Kidney capillary endothelial cell (primary cell): ENCODE results near the gene LINGO4.

Experiments
- DNase-seq: peaks from one replicate; pipeline ENCODE4 v3.0.0-alpha.2; 2018; ENCODE audit warnings: low spot score

LINGO4 gene

DNA sequence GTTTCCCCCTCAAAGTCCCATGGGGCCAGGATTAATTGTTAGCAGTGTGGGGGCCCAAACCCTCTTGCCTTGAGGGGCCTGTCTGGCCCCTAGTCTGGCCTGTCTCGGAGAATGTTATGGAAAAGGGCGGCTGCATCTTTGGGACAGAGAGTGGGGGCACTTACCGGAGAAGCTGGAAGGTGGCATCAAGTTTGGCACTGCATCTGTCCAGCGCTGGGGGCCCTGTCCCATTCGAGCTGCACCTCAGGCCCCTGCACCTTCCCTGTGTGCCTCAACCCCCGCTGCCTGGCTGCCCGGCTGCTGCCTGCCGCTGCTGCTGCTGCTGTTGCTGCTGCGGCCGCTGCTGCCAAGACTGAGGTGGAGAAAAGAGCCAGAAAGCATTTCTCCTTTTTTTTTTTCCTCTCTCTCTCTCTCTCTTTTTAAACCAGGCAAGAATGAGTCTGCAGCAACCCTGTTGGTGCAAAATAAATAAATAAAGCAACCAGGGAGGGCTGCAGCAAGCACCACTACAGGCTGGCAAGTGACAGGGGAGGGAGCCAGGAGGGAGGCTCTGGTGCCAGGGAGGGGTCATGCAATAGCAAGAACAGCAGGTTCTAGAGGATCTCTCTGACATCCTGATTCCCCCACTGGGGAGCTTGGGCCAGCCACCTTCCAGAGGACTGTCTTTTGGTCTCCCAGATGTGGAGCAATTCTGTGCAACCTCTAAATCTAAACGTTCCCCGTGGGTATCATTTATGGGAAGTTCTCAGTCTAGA, at the start of gene LINGO4:
TSS of gene LINGO4 (minus strand) at position 354 of the 755 bp plus-strand sequence. CDS start 2,715 bp downstream, outside the sequence.
- DNase-seq = no peak

GRCh38 chr1:151854658-151855057, 49.4 kb upstream of the LINGO4 start:
- DNase-seq = no peak

DNA sequence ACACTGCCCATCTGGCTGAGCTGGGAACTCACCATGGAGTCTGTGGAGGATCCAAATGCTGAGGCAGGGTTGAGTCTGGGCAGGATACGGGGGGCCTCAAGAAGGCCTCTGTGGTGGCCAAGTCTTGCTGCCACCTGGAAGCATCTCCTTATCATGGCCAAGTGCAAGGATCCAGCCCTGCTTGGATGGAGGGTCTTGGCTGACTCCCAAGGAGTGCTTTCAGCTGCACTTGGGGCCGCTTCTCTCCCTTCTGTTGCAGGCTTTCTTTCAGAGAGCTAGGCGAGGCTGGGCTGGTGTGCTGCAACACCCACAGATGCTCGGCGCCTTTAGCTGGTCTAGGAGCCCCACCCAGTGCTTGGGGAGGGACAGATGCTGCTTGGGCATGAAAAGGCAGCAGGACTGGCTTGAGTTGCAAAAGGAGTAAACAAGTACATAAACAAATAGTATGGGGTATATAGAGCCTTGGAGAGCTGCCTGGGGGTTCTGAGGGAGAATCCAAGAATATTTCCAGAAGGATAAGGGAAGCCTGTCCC, 48.3 kb upstream of the LINGO4 start, which contains the start of gene THEM5:
TSS of gene THEM5 (minus strand) at position 302 of the 533 bp plus-strand sequence. CDS start at position 155, 147 bp downstream.
- DNase-seq = no peak

DNA sequence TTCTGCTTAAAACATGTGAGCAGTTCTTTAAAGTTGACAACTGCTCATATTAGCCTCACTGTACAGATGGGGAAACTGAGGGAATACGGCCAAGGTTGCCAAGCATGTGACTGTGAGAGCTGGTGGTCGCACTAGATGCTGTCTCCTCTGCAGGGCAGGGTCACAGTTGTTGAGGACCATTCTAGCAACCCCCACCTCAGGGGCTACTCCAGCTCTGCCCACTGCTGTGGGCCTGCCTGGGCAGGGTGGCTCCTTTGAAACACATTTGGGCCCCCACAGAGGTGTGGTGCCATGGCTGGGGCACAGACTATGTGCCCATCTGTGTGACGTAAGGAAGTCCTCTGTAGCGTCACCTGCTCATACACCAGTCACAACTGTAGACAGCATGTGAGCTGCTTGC, 47.5 kb upstream of the LINGO4 start:
- no peak for DNase-seq

- DNase-seq = no peak
Observed at GRCh38 chr1:151851886-151852285, 46.7 kb upstream of the LINGO4 start.

DNA sequence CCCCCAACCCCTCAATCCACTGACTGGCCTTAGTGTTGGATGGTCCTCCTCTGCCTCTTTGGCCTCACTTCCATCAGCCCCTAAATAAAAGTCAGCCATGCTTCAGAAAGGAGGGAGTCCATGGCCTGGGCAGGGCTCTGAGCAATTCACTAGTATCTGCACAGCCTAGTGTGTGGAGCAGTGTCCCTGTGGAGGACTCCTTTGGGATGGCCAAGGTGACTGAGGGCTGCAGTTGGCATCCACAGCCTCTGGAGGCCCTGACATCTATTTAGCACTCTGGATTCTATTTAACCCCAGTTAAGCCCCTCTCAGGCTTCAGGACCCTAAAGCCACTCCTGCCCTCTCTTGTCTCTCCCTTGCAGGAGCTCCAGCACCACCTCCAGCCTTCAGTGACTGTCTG, 44.7 kb upstream of the LINGO4 start:
- DNase-seq = no peak

- DNase-seq = no peak
Observed at GRCh38 chr1:151849126-151849525, 43.9 kb upstream of the LINGO4 start.

- no peak for DNase-seq
Observed at GRCh38 chr1:151847867-151848596, 42.8 kb upstream of the LINGO4 start.

- DNase-seq = no peak
Observed at GRCh38 chr1:151846686-151847237, 41.5 kb upstream of the LINGO4 start.

GRCh38 chr1:151846062-151846568, 40.9 kb upstream of the LINGO4 start:
- peak; percentile 48 for DNase-seq

- DNase-seq = no peak
Observed at GRCh38 chr1:151843398-151843797, 38.2 kb upstream of the LINGO4 start.

DNA sequence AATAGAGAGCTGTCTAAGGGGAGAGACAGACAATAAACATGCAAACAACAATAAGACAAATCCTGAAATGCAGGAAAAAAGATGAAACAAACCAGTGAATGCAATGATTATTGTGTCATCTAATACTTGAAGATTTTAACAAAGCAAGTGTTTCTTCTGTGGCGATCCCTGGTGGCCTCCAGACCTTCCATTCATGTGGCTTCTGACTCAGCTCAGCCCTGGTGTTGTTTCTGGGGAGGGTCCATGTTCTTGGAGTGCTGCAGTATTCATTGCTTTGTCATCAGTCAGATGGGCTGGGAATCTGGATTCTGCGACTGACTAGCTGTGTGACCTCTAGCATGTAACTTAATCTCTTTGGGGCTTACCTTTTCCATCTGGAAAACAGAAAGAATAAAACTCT, 35.9 kb upstream of the LINGO4 start:
- peak; percentile 35 for DNase-seq

GRCh38 chr1:151840421-151840820, 35.2 kb upstream of the LINGO4 start:
- DNase-seq = no peak

DNA sequence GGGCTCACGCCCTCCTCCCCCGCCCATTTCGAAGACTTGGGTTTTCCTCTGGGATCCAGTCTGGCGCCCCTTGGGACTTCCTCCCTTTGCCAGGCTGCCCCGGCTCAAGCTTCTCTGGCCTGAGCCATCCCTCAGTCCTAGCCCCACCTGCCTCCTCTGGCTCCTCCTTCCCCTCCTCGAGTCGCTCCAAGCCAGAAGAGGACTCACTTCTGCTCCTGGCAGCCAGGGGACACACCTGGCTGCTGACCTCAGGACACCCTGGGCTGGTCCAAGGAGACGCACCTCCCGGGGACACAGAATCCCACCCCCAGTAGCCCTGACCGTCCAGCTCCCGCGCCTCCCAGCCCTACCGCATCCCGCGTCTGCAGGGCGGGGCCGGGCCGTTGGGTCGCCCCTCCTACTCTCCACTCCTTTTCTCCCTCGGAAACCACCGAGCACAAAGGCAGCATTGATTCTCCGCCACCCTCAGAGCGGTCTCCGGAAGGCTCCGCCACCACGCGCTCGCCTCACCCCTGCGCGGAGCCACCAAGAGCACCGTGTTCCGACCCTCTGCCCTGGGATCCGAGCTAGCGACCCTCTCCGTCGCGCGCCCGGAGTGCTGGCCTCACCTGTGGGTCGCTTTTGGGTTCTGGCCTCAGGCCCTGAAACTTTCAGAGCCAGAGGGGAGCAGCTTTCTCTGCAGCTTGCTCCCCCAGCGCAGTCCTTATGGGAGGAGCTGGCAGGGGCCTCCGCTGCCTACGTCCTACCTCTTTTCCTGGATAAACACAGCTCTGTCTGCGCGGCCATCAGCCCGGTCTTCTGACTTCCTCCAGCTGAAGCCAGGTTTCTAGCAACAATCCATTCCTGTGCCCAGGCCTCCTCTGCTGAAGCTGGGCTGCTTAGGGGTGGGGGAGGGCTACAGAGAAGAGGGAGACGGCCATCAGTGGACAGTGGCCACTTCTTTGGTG, 34.5 kb upstream of the LINGO4 start, which contains the start of gene C2CD4D:
TSS of gene C2CD4D (minus strand) at position 364 of the 947 bp plus-strand sequence. CDS start 831 bp downstream, outside the sequence.
- DNase-seq = no peak

DNA sequence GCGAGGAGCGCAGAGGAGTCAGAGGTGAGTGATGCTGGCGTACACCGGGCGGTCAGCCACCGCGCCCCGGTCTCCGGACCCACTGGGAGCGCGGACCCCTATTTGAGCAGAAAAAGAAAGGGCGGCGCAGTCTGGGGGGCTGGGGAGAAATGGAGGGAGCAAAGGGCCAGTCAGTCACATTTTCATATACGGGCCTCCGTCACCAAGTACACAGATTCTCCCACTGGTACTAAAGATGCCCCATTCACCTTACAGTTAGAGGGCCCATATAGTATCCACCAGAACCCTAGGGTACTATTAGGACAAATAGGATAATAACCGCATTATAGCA, 33.8 kb upstream of the LINGO4 start:
- DNase-seq = no peak

- DNase-seq = no peak
Observed at GRCh38 chr1:151838222-151839081, 33.2 kb upstream of the LINGO4 start.

GRCh38 chr1:151837884-151838221, 32.6 kb upstream of the LINGO4 start:
- no peak for DNase-seq

DNA sequence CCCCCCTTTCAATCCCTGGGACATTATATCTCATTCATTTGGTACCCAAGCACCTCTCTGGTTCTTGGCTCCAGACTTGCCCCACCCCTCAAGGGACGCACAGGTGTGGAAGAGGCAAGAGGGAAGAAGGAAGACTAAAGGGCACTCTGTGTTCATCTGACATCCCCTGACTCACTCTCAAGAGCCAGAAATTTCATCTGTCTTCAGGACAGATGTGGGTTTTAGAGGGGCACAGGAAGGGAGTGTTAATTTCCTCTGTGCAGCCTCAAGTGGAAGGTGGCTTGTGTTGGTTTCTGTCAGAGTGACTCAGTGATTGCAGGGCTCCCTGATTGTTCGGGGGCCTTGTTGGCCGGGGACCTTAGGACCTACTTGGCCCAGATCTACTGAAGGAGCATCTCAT, 32.0 kb upstream of the LINGO4 start:
- DNase-seq = no peak

DNA sequence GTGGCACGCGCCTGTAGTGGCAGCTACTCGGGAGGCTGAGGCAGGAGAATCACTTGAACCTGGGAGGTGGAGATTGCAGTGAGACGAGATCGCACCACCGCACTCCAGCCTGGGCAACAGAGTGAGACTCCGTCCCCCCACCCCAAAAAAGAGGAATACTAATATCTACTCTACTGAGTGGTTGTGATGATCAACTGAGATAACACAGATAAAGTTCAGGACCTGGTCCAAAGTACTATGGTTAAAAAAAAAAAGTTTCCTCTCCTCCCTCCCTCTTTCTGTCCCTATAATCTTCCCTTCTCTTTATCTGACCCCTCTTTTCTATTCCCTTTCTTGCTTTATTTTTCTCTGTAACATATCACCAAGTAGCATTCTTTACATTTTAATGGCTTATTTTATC, 30.4 kb upstream of the LINGO4 start:
- DNase-seq = no peak

GRCh38 chr1:151834239-151834638, 29.0 kb upstream of the LINGO4 start:
- no peak for DNase-seq
